Right renal cortex interstitium (tissue), 3 donors: ENCODE results near the gene TMEM208. TPM values are rescaled to one million over a fixed set of nuclear protein-coding genes. Genes with fewer than 3 reads are reported as not detected.

Experiments
- DNase-seq, 3 donors: peaks; one replicate each; pipeline ENCODE4 v3.0.0-alpha.2; 2013; ENCODE audit warnings: low read depth in 3 of 3, low spot score in 2 of 3
- polyA plus RNA-seq, 3 donors: library from polyadenylated mRNA; unstranded; fragments of 120-200 nt; gene quantifications; one replicate each; pipeline ENCODE4 v1.2.1, GENCODE V29; 2013; ENCODE audit not compliant: insufficient read length in 3 of 3

The TMEM208 gene
- polyA plus RNA-seq, 3 donors: 38.1 to 43.2 (median 43.0) TPM

DNA sequence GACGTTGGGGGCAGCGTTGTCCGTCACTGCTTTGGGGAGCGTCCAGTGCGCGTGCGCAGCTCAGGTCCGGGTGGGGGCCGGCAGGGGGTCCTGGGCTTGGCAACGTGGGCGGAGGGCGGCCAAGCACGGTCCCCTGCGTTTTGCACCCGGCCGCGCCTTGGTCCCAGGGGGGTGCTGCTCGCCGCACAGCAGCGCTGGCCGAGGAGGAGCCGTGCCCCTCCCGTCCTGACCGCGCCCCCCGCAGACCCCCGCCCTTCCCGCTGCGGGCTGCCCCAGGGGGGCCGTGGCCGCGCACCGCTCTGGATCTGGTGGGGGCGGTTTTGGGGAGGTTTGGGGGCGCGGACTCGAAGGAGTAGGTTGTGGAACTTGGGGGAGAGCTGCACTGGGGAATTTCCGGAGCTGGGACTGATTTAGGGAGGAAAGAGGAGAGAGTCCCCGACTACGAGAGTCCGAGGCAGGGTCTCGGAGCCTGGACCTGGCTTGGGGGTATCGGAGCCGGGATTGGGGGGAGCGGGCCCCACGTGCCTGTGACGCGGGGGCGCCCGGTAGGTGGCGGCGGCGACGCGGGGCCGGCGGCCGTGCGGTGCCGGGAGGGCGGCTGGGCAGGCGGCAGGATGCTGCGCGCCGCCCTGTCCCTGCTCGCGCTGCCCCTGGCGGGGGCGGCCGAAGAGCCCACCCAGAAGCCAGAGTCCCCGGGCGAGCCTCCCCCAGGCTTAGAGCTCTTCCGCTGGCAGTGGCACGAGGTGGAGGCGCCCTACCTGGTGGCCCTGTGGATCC, 21.7 kb downstream of the TMEM208 start, which contains the start of gene SLC9A5:
Gene SLC9A5 (plus strand): TSS at position 579 of the 777 bp plus-strand sequence. CDS start 36 bp downstream, at position 615.
- DNase-seq: no peak

- DNase-seq: no peak
Measured at GRCh38 chr16:67249178-67250044, 22.5 kb downstream of the TMEM208 start.

- DNase-seq: no peak
Measured at GRCh38 chr16:67250045-67250327, 23.1 kb downstream of the TMEM208 start.

- DNase-seq: no peak
Measured at GRCh38 chr16:67252609-67253497, 25.9 kb downstream of the TMEM208 start.

GRCh38 chr16:67254801-67255552, 28.0 kb downstream of the TMEM208 start:
- no peak for DNase-seq

GRCh38 chr16:67255553-67256221, 28.8 kb downstream of the TMEM208 start:
- DNase-seq: no peak

GRCh38 chr16:67256701-67257230, 29.8 kb downstream of the TMEM208 start:
- no peak for DNase-seq

DNA sequence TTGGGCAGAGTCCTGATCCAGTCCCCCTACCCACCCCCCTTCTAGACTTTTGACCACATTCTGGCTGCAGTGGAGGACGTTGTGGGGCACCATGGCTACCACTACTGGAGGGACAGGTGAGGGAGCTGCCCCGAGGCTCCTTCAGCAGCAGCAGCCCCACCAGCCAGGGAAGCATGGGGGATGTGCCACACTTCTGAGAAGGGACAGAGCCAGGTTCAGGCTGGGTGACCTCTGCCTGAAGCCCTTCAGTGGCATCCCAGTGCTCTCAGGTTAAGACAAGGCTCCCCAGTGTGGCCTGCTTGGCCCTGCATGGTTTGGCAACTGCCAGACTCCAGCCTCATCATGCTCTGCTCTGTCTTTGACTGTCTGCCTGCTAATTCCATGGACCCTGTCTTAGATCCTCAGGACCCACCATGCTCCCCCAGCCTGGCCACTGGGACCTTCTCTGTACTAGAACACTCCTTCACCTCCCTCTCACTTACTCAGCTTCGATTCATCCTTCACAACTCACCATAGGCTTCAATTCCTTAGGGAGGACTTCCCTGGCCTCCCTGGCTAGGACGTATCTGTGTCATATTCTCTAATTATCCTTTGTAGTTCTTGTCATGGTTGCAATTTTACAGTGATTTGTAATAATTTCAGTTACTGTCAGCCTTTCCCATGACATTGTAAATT, 30.7 kb downstream of the TMEM208 start:
- DNase-seq: no peak

DNA sequence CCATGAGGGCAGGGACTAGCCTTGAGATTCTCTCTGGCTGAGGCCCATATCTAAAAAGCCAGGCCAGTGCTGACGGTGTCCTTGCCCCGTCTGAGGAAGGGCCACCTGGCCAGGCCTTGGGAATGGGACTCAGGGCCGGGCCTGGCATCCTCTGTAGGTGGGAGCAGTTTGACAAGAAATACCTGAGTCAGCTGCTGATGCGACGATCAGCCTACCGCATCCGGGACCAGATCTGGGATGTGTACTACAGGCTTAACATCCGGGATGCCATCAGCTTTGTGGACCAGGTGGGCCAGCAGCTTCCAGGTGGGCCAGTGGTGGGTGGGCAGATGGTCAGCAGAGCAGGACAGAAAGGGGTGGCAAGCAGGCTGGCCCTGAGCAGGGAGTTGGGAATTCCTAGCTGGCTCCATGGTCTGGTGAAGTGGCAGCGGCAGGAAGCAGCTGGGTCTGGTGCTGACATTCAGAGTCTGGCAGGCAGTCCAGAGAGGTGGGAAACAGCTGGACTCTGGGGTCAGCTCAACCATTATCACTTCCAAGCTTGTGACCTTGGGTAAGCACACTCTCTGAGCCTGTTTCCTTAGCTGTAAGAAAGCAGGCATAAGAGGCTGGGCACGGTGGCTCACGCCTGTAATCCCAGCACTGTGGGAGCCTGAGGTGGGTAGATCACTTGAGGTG, 31.4 kb downstream of the TMEM208 start:
- DNase-seq: no peak

DNA sequence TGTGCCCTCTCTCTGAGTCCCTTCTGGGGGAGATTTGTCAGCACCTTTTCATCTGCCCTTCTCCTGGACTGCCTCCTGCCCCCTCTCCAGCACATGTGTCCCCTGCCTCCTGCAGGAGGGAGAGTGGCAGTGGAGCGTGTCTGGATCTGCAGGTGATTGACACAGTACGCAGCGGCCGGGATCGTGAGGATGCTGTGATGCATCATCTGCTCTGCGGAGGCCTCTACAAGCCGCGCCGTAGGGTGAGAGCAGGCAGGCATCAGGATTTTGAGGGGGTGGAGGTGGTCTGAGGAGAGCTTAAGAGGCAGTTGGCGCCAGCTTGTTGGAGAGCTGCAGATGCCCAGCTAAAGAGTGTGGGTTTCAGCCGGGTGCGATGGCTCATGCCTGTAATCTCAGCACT, 32.8 kb downstream of the TMEM208 start:
- no peak for DNase-seq

GRCh38 chr16:67260426-67261063, 33.6 kb downstream of the TMEM208 start:
- no peak for DNase-seq

DNA sequence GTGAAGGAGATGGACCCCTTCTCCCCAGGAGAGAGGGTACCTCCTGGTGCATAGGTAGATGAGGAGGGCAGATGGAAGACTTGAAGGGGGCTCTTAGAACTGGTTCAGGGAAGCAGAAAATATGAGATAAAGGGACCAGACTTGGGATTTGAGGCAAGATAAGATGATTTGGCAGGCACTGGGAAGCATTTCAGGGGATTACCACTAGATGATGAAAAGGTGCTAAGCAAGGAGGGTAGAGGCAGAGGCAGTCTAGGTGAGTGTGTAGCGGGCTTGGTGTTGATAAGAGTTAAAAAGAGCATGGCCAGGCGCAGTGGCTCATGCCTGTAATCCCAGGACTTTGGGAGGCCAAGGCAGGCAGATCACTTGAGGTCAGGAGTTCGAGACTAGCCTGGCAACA, 36.3 kb downstream of the TMEM208 start:
- no peak for DNase-seq

DNA sequence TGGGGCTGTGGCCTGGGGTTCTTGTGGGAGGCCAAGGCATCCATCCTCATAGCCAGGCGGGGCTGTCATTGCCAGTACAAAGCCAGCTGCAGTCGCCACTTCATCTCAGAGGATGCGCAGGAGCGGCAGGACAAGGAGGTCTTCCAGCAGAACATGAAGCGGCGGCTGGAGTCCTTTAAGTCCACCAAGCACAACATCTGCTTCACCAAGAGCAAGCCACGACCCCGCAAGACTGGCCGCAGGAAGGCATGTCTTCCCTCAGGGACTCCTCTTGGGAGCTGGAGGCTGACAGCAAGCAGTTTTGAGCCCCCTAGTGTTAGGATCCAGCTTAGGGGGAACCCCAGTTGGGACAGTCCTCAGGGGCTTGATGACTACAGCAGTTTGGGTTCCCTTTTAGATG, 37.3 kb downstream of the TMEM208 start:
- no peak for DNase-seq

- DNase-seq: no peak
Measured at GRCh38 chr16:67264866-67265265, 37.9 kb downstream of the TMEM208 start.

GRCh38 chr16:67265834-67266233, 38.9 kb downstream of the TMEM208 start:
- DNase-seq: no peak

- no peak for DNase-seq
Measured at GRCh38 chr16:67268136-67268579, 41.2 kb downstream of the TMEM208 start.

GRCh38 chr16:67269766-67270165, 42.8 kb downstream of the TMEM208 start:
- no peak for DNase-seq

- DNase-seq: no peak
Measured at GRCh38 chr16:67270931-67271338, 44.0 kb downstream of the TMEM208 start.
